SU-DHL-6 (cell line): Measurements from ENCODE around the gene NUP210.

Source experiments
- H2AFZ ChIP-seq: fragments of 200-600 bp; sonication (generic); 2 replicates; pipeline ENCODE4 v1.6.1; 2014; ENCODE audit warnings: low read depth, mild to moderate bottlenecking, moderate library complexity, mixed read lengths, antibody characterized with exemption, low read length; ENCODE audit not compliant: severe bottlenecking
- H3F3A ChIP-seq: fragments of 200-600 bp; shearing (Covaris generic); 2 replicates; pipeline ENCODE4 v1.6.0; 2016; ENCODE audit warnings: antibody characterized with exemption, mild to moderate bottlenecking; ENCODE audit not compliant: insufficient read depth
- H3K27ac ChIP-seq: fragments of 200-600 bp; sonication (generic); 2 replicates; pipeline ENCODE4 v1.5.1; 2016; ENCODE audit warnings: low read depth, mild to moderate bottlenecking, low read length, moderate library complexity, mixed read lengths
- H3K27me3 ChIP-seq: fragments of 200-600 bp; sonication (generic), shearing (Covaris generic); 2 replicates; pipeline ENCODE4 v1.6.0; 2014; ENCODE audit warnings: mild to moderate bottlenecking, low read length
- H3K36me3 ChIP-seq: fragments of 200-600 bp; sonication (generic); 2 replicates; pipeline ENCODE4 v1.6.1; 2014; ENCODE audit warnings: mild to moderate bottlenecking, low read length, mixed read lengths
- H3K4me2 ChIP-seq: fragments of 300-600, 200-600 bp; shearing (Covaris generic), sonication (generic); 2 replicates; pipeline ENCODE4 v1.6.0; 2014; ENCODE audit warnings: low read length, low read depth, mild to moderate bottlenecking; ENCODE audit not compliant: poor library complexity, severe bottlenecking
- H3K4me3 ChIP-seq: fragments of 200-600 bp; sonication (generic); 2 replicates; pipeline ENCODE4 v1.5.1; 2014; ENCODE audit warnings: antibody characterized with exemption, low read length, mild to moderate bottlenecking, mixed read lengths; ENCODE audit not compliant: insufficient read depth, poor library complexity, severe bottlenecking
- H3K79me2 ChIP-seq: fragments of 200-600 bp; sonication (generic); 2 replicates; pipeline ENCODE4 v1.6.1; 2014; ENCODE audit warnings: mild to moderate bottlenecking, low read length, moderate library complexity; ENCODE audit not compliant: insufficient read depth
- H3K9ac ChIP-seq: fragments of 200-600 bp; sonication (generic); 2 replicates; pipeline ENCODE4 v1.7.0; 2014; ENCODE audit warnings: mild to moderate bottlenecking, low read length
- H3K9me2 ChIP-seq: fragments of 200-600 bp; sonication (generic); replicated peaks from 2 replicates; pipeline ENCODE4 v1.6.1; 2014; ENCODE audit warnings: low read length; ENCODE audit not compliant: insufficient read depth
- H3K9me3 ChIP-seq: fragments of 200-600 bp; sonication (generic); 2 replicates; pipeline ENCODE4 v1.6.1; 2014; ENCODE audit warnings: low read length, mixed read lengths; ENCODE audit not compliant: insufficient read depth
- H4K20me1 ChIP-seq: fragments of 200-600 bp; sonication (generic); 2 replicates; pipeline ENCODE4 v1.6.1; 2014; ENCODE audit warnings: low read depth, mild to moderate bottlenecking, antibody characterized with exemption, low read length, moderate library complexity, mixed read lengths
- EZH2phosphoT487 ChIP-seq: fragments of 200-600 bp; sonication (generic), shearing (Covaris generic); conservative IDR thresholded peaks from 2 replicates; pipeline ENCODE4 v1.6.1; 2018; ENCODE audit warnings: mild to moderate bottlenecking, antibody characterized with exemption, low read length, moderate library complexity, mixed read lengths
- TF ChIP-seq, protein P1 (sequence below): fragments of 200-600 bp; sonication (generic); IDR thresholded peaks from one replicate; pipeline ENCODE4 v1.5.1; 2017; ENCODE audit warnings: antibody characterized with exemption, mild to moderate bottlenecking, low read length, moderate library complexity; ENCODE audit not compliant: insufficient read depth, poor library complexity, severe bottlenecking

NUP210 gene

DNA sequence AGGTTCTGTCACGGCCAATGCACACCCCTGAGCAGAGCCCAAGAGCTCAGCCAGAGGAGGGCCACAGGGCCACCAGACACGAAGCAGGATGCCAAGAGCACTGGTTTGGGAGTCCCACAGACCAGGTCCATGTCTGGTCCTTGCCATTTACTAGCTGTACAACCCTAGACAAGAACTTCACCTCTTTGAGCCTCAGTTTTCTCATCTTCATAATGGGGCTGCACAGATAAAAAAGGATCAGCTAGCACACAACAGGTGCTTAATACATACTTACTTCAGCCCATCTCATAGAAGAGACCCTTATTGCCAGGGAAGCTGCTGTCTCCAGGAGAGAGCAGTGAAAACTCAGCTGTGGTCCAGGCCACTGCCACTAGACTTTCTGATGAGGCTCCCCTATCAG, 152.0 kb downstream of the NUP210 start:
- no peaks in the 10 kb centered on the region for H3K36me3 ChIP-seq
- H2AFZ ChIP-seq = no peak overlapping the region
- H4K20me1 ChIP-seq = no peaks in the 10 kb centered on the region
- no peaks in the 10 kb centered on the region for H3K9me2 ChIP-seq
- H3K9me3 ChIP-seq = no peaks in the 10 kb centered on the region
- H3K79me2 ChIP-seq = no peaks in the 10 kb centered on the region
- H3K9ac ChIP-seq = no peak overlapping the region
- H3K4me2 ChIP-seq = no peak overlapping the region
- no peak for TF ChIP-seq EZH2phosphoT487
- TF ChIP-seq, protein P1, sequence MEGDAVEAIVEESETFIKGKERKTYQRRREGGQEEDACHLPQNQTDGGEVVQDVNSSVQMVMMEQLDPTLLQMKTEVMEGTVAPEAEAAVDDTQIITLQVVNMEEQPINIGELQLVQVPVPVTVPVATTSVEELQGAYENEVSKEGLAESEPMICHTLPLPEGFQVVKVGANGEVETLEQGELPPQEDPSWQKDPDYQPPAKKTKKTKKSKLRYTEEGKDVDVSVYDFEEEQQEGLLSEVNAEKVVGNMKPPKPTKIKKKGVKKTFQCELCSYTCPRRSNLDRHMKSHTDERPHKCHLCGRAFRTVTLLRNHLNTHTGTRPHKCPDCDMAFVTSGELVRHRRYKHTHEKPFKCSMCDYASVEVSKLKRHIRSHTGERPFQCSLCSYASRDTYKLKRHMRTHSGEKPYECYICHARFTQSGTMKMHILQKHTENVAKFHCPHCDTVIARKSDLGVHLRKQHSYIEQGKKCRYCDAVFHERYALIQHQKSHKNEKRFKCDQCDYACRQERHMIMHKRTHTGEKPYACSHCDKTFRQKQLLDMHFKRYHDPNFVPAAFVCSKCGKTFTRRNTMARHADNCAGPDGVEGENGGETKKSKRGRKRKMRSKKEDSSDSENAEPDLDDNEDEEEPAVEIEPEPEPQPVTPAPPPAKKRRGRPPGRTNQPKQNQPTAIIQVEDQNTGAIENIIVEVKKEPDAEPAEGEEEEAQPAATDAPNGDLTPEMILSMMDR = no peak
- no peaks in the 10 kb centered on the region for H3K27me3 ChIP-seq
- no peak overlapping the region for H3K27ac ChIP-seq
- H3K4me3 ChIP-seq = no peak overlapping the region
- no peaks in the 10 kb centered on the region for H3F3A ChIP-seq

DNA sequence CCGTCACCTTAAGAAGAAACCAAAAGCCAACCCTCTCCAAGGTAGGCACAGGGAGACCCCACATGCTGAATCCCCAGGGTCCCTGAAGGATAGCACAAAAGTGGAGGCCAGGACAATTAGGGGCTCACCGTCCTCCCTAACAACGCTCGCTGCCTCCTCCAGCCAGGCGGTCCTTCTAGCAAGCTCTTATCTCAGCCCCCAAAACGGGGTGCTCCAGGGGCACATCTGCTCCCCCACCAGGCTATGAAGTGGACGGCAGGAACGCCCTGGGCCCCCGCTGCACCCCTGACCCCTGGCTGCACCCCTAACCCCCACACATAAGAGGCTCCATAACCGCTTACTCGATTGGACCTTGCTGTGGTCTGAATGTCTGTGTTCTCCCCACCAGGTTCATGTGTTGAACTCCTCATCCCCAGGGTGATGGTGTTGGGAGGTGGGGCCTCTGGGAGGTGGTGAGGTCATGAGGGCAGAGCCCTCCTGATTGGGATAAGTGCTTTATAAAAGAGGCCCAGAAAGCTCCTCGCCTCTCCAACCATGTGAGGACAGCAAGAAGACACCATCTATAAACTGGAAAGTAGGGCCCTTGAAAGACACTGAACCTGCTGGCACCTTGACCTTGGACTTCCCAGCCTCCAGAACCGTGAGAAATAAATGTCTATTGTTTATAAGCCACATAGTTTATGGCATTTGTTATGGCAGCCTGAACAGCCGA, 153.3 kb downstream of the NUP210 start:
- Histone ChIP-seq H2AFZ (no peak overlapping the region), H3K36me3 (no peaks in the 10 kb centered on the region), H3K9ac (no peak overlapping the region), H3K9me3 (no peaks in the 10 kb centered on the region), H3K9me2 (no peaks in the 10 kb centered on the region), H3K27me3 (no peaks in the 10 kb centered on the region), H3K4me2 (no peak overlapping the region), H4K20me1 (no peaks in the 10 kb centered on the region), H3K27ac (no peak overlapping the region), H3K79me2 (no peaks in the 10 kb centered on the region), H3F3A (no peaks in the 10 kb centered on the region), H3K4me3 (no peak overlapping the region)
- TF ChIP-seq EZH2phosphoT487 = no peak
- TF ChIP-seq, protein P1 = no peak
